MCF 10A (cell line): ENCODE results near the gene CYTH1. TPM values are rescaled to one million over a fixed set of nuclear protein-coding genes. Genes with fewer than 3 reads are reported as not detected.

ENCODE experiments used
- BruUV-seq: library from RNA; stranded (reverse); fragments of 400-500 nt; replicated peaks from 2 replicates; lab custom pipeline; 2021; lab: Mats Ljungman, UMichigan
- CTCF ChIA-PET: fragments of 300-600 bp; sonication (Branson Sonifier 250); formaldehyde crosslinking; extraction: SDS; loops from one replicate; lab custom pipeline; 2021; ENCODE audit warnings: antibody characterized with exemption, inconsistent platforms; lab: Yijun Ruan, JAX
- POLR2A ChIA-PET: fragments of 300-600, 350-650 bp; sonication (Branson Sonifier 250); formaldehyde crosslinking; extraction: SDS; loops from one replicate; lab custom pipeline; 2020; ENCODE audit warnings: antibody characterized with exemption, inconsistent platforms; lab: Yijun Ruan, JAX
- DNase-seq: peaks from one replicate; pipeline ENCODE4 v3.0.0-alpha.2; 2018; ENCODE audit not compliant: unreplicated experiment
- H3K27ac Mint-ChIP-seq: one replicate; pipeline ENCODE4 v1.8.0; 2022; ENCODE audit warnings: mild to moderate bottlenecking, low read depth, mixed read lengths; ENCODE audit not compliant: unreplicated experiment
- H3K27me3 Mint-ChIP-seq: one replicate; pipeline ENCODE4 v1.8.0; 2022; ENCODE audit warnings: mixed read lengths; ENCODE audit not compliant: insufficient read depth, unreplicated experiment
- H3K36me3 Mint-ChIP-seq: one replicate; pipeline ENCODE4 v1.8.0; 2022; ENCODE audit warnings: mild to moderate bottlenecking, moderate library complexity, mixed read lengths; ENCODE audit not compliant: insufficient read depth, unreplicated experiment
- H3K4me1 Mint-ChIP-seq: one replicate; pipeline ENCODE4 v1.8.0; 2022; ENCODE audit warnings: mixed read lengths; ENCODE audit not compliant: insufficient read depth, unreplicated experiment
- H3K4me3 Mint-ChIP-seq: one replicate; pipeline ENCODE4 v1.8.0; 2022; ENCODE audit warnings: mild to moderate bottlenecking, moderate library complexity, mixed read lengths; ENCODE audit not compliant: unreplicated experiment
- H3K9me3 Mint-ChIP-seq: one replicate; pipeline ENCODE4 v1.8.0; 2022; ENCODE audit warnings: mixed read lengths; ENCODE audit not compliant: unreplicated experiment
- intact Hi-C: fragments of 100-400 bp; cut with micrococcal nuclease; formaldehyde crosslinking; loops from 2 replicates; pipeline ENCODE4 v1.14.1; 2022
- total RNA-seq: library from RNA; stranded (reverse); gene quantifications from 2 replicates; pipeline ENCODE4 v1.2.3, GENCODE V29; 2022
- TF ChIP-seq, protein P1 (sequence below): fragments of 200-600 bp; IDR thresholded peaks from one replicate; pipeline ENCODE4 v1.8.0; 2022; ENCODE audit warnings: antibody characterized with exemption, mild to moderate bottlenecking; ENCODE audit not compliant: unreplicated experiment

The CYTH1 gene
- total RNA-seq, 1 experiment from 2014 or later: 38.5 TPM

GRCh38 chr17:78769196-78769773, 12.8 kb downstream of the CYTH1 start:
- TF ChIP-seq, protein P1, sequence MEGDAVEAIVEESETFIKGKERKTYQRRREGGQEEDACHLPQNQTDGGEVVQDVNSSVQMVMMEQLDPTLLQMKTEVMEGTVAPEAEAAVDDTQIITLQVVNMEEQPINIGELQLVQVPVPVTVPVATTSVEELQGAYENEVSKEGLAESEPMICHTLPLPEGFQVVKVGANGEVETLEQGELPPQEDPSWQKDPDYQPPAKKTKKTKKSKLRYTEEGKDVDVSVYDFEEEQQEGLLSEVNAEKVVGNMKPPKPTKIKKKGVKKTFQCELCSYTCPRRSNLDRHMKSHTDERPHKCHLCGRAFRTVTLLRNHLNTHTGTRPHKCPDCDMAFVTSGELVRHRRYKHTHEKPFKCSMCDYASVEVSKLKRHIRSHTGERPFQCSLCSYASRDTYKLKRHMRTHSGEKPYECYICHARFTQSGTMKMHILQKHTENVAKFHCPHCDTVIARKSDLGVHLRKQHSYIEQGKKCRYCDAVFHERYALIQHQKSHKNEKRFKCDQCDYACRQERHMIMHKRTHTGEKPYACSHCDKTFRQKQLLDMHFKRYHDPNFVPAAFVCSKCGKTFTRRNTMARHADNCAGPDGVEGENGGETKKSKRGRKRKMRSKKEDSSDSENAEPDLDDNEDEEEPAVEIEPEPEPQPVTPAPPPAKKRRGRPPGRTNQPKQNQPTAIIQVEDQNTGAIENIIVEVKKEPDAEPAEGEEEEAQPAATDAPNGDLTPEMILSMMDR: no peak
- H3K27me3 Mint-ChIP-seq: no peaks in the 10 kb centered on the region
- BruUV-seq: no TSS peak
- no peak overlapping the region for H3K4me3 Mint-ChIP-seq
- peak; percentile 39 for DNase-seq
- H3K9me3 Mint-ChIP-seq: no peaks in the 10 kb centered on the region
- intact Hi-C loops: no loop called here
- ChIA-PET CTCF (interaction anchor here (0.7 to 0.9 kb wide), 3 partner anchors 10 to 347 kb away, joined by 3 to 4 read pairs (median 3); no protein-coding TSS in a partner anchor), POLR2A (no interaction called here)
- no peaks in the 10 kb centered on the region for H3K36me3 Mint-ChIP-seq
- H3K4me1 Mint-ChIP-seq: peaks cover under 1% of the 10 kb centered on the region
- no peak overlapping the region for H3K27ac Mint-ChIP-seq

- Mint-ChIP-seq H3K36me3 (no peaks in the 10 kb centered on the region), H3K27me3 (no peaks in the 10 kb centered on the region), H3K27ac (no peak overlapping the region), H3K9me3 (no peaks in the 10 kb centered on the region), H3K4me3 (no peak overlapping the region), H3K4me1 (no peaks in the 10 kb centered on the region)
- intact Hi-C loops: no loop called here
- ChIA-PET CTCF (no interaction called here), POLR2A (interaction anchor here (1.0 to 1.1 kb wide), 2 partner anchors 12 to 18 kb away, joined by 3 to 4 read pairs; no protein-coding TSS in a partner anchor)
- no TSS peak for BruUV-seq
- TF ChIP-seq, protein P1: no peak
- DNase-seq: no peak
Measured at GRCh38 chr17:78767806-78768205, 14.3 kb downstream of the CYTH1 start.

DNA sequence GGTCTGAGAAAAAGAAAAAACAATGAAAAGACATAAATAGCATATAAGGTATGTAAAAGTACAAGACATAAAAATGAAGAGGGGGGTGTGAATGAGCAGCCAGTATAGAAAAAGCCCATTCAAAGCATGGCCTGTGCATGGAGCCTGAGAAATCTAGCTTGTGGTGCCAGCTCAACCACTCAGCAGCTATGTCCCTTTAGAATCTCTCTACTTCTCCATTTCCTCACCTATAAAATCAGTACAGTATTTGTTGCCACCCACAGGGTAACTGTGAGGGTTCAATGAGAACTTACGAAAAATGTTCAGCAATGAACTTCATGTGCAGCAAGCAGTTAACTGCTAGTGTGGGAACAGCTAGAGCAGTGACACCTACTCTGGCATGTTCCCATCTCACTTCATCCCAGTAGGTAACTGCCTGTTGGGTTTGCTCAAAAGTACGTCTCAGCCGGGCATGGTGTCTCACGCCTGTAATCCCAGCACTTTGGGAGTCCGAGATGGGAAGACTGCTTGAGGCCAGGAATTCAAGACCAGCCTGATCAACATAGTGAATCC, 15.3 kb downstream of the CYTH1 start:
- Mint-ChIP-seq H3K4me3 (no peak overlapping the region), H3K4me1 (no peaks in the 10 kb centered on the region), H3K27ac (no peak overlapping the region), H3K36me3 (no peaks in the 10 kb centered on the region), H3K9me3 (no peaks in the 10 kb centered on the region), H3K27me3 (no peaks in the 10 kb centered on the region)
- no peak for DNase-seq
- POLR2A ChIA-PET: interaction anchor here (0.8 to 1.1 kb wide), 3 partner anchors 9 to 17 kb away, joined by 3 to 4 read pairs (median 4); no protein-coding TSS in a partner anchor
- CTCF ChIA-PET: interaction anchor here (0.7 kb wide), 1 partner anchor 761 kb away, joined by 3 read pairs; no protein-coding TSS in a partner anchor
- TF ChIP-seq, protein P1: no peak
- intact Hi-C loops: no loop called here
- BruUV-seq: no TSS peak

GRCh38 chr17:78766225-78766624, 15.8 kb downstream of the CYTH1 start:
- H3K27me3 Mint-ChIP-seq: no peaks in the 10 kb centered on the region
- TF ChIP-seq, protein P1: no peak
- H3K4me3 Mint-ChIP-seq: no peak overlapping the region
- H3K27ac Mint-ChIP-seq: no peak overlapping the region
- intact Hi-C loops: no loop called here
- no peaks in the 10 kb centered on the region for H3K36me3 Mint-ChIP-seq
- H3K4me1 Mint-ChIP-seq: no peaks in the 10 kb centered on the region
- no peak for DNase-seq
- ChIA-PET CTCF (no interaction called here), POLR2A (interaction anchor here (0.6 to 1.3 kb wide), 5 partner anchors 8 to 30 kb away, joined by 3 to 5 read pairs (median 4); no protein-coding TSS in a partner anchor)
- BruUV-seq: no TSS peak
- no peaks in the 10 kb centered on the region for H3K9me3 Mint-ChIP-seq
